ENCODE results near the gene CD6. TPM values are rescaled to one million over a fixed set of nuclear protein-coding genes. Genes with fewer than 3 reads are reported as not detected.

The CD6 gene
- total RNA-seq, 3 donors from 2014 or later, result 2.3 to 4.3 (median 2.8) TPM

DNA sequence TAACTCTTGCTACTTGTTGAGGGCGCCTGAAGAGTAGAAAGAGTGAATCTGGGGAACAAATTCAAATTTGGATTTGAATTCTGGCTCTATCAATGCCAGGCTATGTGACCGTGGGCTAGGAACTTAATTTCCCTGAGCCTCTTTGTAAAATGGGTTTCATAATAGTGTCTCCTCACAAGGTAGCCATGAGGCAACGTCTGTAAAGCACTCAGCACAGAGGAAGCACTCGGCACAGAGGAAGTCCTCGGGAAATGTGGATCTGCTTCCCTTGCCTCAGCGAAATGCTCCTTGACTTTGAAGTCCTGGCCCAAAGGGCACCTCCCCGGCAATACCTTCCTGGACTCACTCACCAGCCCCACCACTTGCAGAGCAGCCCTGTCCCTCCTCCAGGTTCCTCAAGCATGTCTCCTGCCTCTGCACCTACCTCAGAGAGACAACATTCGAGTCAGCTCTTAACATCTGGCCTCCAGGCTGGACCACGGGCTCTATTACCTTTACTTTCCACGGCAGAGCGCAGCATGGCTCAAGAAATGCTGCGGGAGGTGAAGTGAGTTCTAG lies 17.7 kb downstream of the CD6 start:
- TF ChIP-seq, protein P1, sequence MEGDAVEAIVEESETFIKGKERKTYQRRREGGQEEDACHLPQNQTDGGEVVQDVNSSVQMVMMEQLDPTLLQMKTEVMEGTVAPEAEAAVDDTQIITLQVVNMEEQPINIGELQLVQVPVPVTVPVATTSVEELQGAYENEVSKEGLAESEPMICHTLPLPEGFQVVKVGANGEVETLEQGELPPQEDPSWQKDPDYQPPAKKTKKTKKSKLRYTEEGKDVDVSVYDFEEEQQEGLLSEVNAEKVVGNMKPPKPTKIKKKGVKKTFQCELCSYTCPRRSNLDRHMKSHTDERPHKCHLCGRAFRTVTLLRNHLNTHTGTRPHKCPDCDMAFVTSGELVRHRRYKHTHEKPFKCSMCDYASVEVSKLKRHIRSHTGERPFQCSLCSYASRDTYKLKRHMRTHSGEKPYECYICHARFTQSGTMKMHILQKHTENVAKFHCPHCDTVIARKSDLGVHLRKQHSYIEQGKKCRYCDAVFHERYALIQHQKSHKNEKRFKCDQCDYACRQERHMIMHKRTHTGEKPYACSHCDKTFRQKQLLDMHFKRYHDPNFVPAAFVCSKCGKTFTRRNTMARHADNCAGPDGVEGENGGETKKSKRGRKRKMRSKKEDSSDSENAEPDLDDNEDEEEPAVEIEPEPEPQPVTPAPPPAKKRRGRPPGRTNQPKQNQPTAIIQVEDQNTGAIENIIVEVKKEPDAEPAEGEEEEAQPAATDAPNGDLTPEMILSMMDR (IDR thresholded peaks at IDR 0.05), result no peak
- no peaks in the 10 kb centered on the region for H3K9me3 ChIP-seq
- H3K36me3 ChIP-seq (ENCODE audit: low read depth), result no peaks in the 10 kb centered on the region
- ATAC-seq (peak; percentile 23), DNase-seq (no peak)
- intact Hi-C loops (cut with DNase I, micrococcal nuclease), result no loop called here
- H3K4me3 ChIP-seq, result no peak overlapping the region
- no peaks in the 10 kb centered on the region for H3K4me1 ChIP-seq (ENCODE audit: low read depth)

DNA sequence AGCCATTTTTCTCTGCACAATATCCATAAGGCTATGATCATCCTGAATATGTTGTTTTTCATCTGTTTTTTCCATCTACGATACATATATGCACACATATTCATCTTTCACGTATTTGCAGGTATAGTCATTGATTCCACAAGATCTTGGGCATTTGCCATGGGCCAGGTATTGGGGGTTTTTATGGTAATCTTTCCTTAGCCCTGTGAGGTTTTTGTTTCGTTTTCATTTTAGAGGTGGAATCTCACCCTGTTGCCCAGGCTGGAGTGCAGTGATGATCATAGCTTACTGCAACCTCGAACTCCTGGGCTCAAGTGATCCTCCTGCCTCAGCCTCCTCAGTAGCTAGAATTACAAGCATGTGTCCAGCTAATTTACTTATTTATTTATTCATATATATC lies 20.0 kb downstream of the CD6 start:
- TF ChIP-seq, protein P1 (IDR thresholded peaks at IDR 0.05), result no peak

DNA sequence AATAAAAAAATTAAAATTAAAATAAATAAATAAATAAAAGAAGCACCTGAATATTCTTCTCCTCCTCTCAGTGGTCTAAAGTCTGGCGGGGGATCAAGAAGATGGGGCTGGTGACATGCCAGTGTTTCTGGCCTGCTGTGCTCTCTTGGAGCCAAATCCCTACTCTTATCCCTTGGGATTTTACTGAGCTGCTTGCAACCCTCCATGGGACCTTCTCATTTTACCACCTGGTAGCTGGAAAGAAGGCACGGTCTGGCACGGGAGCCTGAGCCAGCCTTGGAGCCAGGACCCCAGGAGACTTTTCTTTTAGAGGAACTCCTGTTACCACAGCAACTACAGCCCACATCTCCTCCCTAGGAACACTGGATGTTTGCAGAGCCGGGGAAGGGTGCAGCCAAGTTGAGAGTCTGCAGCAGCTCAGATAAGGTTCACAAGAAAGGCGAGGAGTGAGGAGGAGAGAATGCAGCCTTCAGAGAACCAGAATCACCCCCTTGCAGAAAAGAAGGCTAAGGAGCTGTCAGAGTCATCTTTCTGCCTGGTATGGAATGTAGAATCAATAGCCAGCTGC lies 21.4 kb downstream of the CD6 start:
- H3K36me3 ChIP-seq (ENCODE audit: low read depth), result no peaks in the 10 kb centered on the region
- ATAC-seq, result no peak
- intact Hi-C loops (cut with DNase I, micrococcal nuclease), result no loop called here
- no peak for DNase-seq
- no peak overlapping the region for H3K4me3 ChIP-seq
- TF ChIP-seq, protein P1 (IDR thresholded peaks at IDR 0.05), result no peak
- H3K9me3 ChIP-seq, result no peaks in the 10 kb centered on the region
- no peaks in the 10 kb centered on the region for H3K4me1 ChIP-seq (ENCODE audit: low read depth)

More for the DNA sequence above, 20.0 kb downstream of the CD6 start:
- Histone ChIP-seq H3K36me3 (ENCODE audit: low read depth) (no peaks in the 10 kb centered on the region), H3K4me3 (no peak overlapping the region), H3K9me3 (no peaks in the 10 kb centered on the region), H3K4me1 (ENCODE audit: low read depth) (no peaks in the 10 kb centered on the region)
- intact Hi-C loops (cut with DNase I, micrococcal nuclease), result no loop called here
- ATAC-seq (no peak), DNase-seq (no peak)

DNA sequence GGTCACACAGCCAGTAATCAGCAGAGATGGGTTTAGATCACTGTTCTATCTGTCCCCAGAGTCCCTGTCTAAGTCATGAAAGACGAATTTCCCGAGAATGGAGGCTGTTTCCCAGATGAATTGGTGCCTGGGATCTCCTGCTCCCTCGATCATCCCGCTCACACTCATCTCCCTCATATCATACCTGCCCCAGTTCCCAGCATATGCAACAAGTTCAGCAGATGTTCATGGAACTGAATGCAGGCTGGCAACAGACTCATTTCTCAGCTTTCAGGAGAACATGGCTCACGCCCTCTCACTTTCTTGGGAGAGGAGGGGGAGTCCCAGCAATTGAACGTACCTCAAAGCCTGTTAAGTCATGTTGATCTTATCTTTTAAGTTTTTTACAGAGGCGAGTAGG lies 22.1 kb downstream of the CD6 start:
- no peak for ATAC-seq
- Histone ChIP-seq H3K9me3 (no peaks in the 10 kb centered on the region), H3K4me3 (no peak overlapping the region), H3K4me1 (ENCODE audit: low read depth) (no peaks in the 10 kb centered on the region), H3K36me3 (ENCODE audit: low read depth) (no peaks in the 10 kb centered on the region)
- no peak for DNase-seq
- intact Hi-C loops (cut with DNase I, micrococcal nuclease), result no loop called here
- TF ChIP-seq, protein P1 (IDR thresholded peaks at IDR 0.05), result no peak

DNA sequence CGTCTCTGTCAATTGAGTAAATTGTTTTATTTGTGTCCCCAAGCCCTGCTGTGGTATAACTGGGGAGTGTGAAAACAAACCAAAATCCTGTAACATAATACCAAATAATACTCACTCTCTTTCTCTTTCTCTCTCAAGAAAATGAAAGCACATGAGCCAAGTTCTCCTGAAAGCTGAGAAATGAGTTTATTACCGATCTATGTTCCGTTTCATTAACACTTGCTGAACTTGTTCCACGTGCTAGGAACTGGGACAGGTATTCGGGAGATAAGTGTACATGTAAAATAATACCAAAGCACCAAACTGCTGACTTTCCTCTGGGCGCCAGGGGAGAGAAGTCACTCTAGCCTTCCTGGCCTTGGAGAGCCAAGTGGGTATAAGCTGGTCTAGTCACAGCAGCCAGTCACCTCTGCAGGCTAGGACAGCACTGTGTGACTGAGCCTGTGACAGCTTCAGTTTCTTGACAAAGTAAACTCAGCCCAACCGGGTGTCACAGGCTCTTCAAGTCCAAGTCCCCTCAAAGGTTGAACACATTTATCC lies 23.1 kb downstream of the CD6 start:
- peak; percentile 14 for ATAC-seq
- no peaks in the 10 kb centered on the region for H3K36me3 ChIP-seq (ENCODE audit: low read depth)
- TF ChIP-seq, protein P1 (IDR thresholded peaks at IDR 0.05), result no peak
- no peak overlapping the region for H3K4me3 ChIP-seq
- no peak for DNase-seq
- H3K4me1 ChIP-seq (ENCODE audit: low read depth), result no peaks in the 10 kb centered on the region
- intact Hi-C loops (cut with DNase I, micrococcal nuclease), result no loop called here
- H3K9me3 ChIP-seq, result no peaks in the 10 kb centered on the region
